Stimulated activated CD4-positive, alpha-beta T cell treated with anti-CD3 and anti-CD28 coated beads, Interleukin-2, amount 100 ng/mL, for 4 hours (primary cell): ENCODE measurements around the gene HMGXB4.

ENCODE experiments used
- DNase-seq: peaks from one replicate; pipeline ENCODE4 v3.0.0-alpha.2; 2020; ENCODE audit warnings: low read depth

The HMGXB4 gene

GRCh38 chr22:35310556-35311550, 53.6 kb downstream of the HMGXB4 start:
- DNase-seq: no peak

- DNase-seq: no peak
Measured at GRCh38 chr22:35311551-35311999, 54.3 kb downstream of the HMGXB4 start.

DNA sequence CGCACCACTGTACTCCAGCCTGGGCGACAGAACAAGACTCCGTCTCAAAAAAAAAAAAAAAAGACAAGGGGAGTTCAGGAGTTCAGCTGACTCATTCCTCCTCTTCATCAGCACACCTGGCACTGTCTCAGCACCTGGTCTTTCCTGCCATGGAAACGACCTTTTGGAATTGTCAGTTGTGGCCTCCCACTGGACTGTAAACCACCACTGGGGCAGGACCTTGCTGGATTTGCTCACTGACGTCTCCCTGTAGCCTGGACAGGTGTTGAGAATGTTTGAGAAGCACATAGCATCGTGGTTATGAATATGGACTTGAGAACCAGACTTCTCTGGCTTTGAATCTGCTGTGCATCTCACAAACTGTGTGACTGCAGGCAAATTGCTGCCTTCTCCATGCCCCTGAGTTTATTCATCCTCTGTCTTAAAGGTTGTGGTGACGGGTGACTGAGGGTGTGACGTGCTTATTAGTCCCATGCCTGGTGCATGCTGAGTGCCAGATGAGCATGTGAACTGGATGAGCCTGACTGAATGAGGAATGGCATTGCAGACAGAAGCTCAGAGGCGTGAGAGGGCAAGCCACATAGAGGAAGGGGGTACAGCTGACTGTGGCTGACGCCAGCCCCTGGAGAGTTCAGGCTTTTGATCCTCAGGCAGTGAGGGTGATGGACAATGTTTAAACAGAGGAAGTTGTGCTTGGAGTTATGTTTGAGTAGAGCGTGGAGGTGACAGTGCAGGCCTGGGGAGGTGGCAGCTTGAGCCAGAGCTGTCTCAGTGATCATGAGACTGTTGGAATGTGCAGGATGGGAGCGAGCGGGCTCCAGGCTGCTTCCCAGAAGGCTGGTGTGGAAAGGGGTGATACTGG, 55.1 kb downstream of the HMGXB4 start:
- no peak for DNase-seq

GRCh38 chr22:35313311-35314121, 56.2 kb downstream of the HMGXB4 start:
- no peak for DNase-seq

- no peak for DNase-seq
Measured at GRCh38 chr22:35314161-35314942, 57.1 kb downstream of the HMGXB4 start.

GRCh38 chr22:35315141-35315854, 58.0 kb downstream of the HMGXB4 start:
- no peak for DNase-seq

GRCh38 chr22:35315855-35316745, 58.8 kb downstream of the HMGXB4 start:
- DNase-seq: no peak

GRCh38 chr22:35316751-35317150, 59.5 kb downstream of the HMGXB4 start:
- no peak for DNase-seq

DNA sequence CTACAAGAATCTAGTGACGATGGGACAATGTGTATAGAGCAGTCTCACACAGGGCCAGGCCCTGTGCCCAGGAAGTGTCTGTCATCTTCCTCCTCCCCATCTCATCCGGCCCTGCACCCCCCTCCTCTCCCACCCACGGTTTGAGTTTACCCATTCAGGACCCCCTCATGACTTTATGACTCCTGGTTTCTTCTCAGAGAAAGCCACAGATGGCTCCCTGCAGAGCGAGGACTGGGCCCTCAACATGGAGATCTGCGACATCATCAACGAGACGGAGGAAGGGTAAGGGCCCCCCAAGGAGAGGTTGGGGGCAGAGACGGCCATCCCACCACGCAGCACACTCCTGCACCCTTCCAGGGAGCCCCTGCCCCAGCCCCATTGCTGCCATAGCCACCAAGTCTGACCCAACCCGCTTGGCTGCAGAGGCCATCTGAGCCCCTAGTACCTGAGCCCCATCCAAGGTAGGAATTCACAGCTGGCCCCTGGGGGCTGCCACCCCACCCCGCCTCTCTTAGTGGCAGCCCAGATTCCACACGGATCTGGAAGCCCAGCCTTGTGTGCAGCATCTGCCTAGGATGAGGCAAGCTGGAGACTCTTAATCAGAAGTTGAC, 60.5 kb downstream of the HMGXB4 start:
- DNase-seq: no peak

DNA sequence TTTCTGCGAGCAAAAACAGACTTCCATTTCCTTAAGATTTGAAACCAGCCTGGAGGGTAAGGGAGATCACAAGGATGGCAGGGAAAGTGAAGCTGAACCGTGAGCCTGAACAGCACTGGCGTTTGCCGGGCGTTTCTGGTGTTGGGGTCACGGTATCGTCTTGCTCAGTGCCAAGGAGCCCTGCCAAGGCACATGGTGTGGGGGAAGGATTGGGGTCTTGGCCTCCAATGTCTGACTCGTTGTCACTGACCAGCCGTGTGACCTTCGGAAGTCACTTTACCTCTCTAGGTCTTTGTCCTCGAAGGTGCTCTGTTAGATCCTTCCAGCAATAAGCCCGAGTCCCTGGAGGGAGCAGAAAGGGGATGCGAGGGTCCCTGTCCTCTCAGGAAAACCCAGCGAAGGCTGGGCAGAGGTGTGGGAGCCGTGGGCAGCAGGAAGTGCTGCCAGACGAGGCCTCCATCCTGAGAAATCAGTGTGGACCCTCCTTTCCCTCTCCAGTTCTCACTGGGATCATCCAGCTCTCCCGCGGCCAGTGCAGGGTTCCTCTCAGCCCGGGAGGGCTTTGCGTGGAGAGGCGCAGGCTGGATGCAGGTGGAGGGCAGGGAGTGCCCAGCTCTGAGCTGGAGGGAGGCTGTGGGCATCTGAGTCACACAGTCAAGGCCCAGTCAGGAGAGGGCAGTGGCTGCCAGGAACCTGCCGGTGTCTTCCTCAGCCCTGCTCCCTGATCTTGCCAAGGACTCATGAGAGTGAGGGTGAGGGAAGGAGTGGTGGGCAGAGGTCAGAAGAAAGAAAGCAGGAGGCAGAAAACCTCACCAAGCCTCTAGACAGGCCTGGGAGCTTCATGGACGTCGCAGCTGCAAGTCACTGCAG, 61.3 kb downstream of the HMGXB4 start:
- DNase-seq: no peak

DNA sequence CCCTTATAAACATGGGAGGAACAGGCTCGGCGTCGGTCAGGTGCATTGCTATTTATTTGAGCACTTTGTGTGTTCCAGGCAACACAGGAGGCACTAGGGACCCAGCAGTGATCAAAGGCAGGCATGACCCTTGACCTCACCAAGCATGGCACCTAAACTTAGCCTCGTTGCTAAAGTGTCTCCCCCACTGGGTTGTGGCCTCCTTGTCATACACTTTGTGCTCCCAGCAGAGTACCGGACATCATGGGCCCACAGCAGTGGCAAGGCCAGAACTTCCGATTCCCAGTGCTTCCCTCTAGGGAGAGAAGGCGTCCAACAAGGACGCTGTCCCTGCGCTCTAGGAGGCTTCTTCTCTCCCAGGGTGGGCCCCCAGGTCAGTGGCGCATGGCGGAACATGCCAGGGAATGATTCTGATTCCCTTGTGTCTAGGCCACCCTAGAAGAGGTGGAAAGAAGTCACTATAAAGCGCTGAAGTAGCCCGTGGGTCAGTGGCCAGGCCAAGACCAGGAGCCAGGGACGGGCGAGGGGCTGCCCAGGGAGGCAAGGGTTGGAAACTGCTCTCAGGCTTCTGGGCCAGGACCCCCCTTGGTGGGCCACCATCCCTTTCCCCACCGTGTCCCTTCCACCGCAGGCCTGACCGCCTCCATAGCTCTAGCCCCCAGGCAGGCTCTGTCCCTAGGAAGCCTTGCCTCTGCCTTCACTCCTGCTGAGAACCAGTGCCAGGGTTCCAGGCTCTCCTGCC, 62.1 kb downstream of the HMGXB4 start:
- no peak for DNase-seq

DNA sequence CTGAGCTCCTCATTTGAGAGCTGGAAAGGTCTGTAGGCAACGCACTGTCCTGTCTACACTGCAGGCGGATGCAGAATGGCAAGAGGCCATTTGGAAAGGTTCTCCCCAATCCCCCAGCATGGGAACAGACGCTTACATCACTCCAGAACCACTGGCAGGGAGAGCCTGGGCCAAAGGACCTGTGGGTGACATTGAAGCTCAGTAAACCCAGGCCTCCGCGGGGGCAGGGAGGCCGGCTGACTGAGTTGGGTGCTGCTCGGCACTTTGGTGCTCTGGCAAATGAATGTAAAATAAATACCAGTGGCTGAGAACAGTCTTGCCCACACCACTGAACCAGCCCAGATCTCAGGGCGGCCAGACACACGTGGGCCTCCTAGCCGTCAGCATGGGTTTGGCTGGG, 64.8 kb downstream of the HMGXB4 start:
- DNase-seq: no peak

- no peak for DNase-seq
Measured at GRCh38 chr22:35322893-35323292, 65.6 kb downstream of the HMGXB4 start.

- DNase-seq: no peak
Measured at GRCh38 chr22:35323305-35323704, 66.0 kb downstream of the HMGXB4 start.

DNA sequence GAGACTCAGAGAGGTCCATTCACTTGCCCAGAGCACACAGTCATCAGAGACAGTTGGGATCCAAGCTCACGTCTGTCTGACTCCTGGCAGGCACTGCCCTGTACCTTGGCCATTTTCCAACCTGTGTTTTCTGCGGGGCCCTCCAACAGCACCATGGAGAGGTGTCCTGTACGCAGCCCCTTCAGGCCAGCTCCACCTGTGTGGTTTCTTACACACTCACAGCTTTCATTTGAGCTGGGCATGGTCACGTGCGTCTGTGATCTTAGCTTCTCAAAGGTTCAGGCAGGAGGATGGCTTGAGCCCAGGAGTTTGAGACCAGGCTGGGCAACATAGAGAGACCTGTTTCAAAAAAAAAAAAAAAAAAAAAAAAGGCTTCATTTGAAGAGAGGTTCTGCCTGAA, 66.8 kb downstream of the HMGXB4 start:
- no peak for DNase-seq

DNA sequence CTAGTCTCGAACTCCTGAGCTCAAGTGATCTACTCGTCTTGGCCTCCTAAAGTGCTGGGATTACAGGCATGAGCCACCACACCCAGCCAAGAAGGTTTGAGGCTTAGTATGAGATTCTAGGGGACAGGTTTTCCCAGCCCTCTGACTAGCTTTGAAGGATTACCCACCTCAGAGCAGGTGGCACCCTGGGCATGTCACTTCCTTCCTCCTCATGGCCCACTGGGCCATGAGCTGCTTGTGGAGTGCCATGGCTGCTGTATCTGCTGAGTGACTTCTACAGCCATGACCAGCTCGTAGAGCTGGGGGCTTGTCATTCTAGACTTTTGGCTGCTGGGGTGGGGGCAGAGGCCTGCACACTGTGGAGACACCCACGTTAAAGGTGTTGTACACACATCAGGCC, 67.5 kb downstream of the HMGXB4 start:
- no peak for DNase-seq

- no peak for DNase-seq
Measured at GRCh38 chr22:35325209-35325608, 67.9 kb downstream of the HMGXB4 start.
